KMS-11 (cell line): ENCODE data around the gene TENT4B.

Experiments used
- H2AFZ ChIP-seq: fragments of 200-600 bp; sonication (generic); 2 replicates; pipeline ENCODE4 v1.6.1; 2016; ENCODE audit warnings: antibody characterized with exemption, mixed run types, low read depth
- H3K27ac ChIP-seq: fragments of 200-600 bp; sonication (generic); 2 replicates; pipeline ENCODE4 v1.6.1; 2016; ENCODE audit warnings: mild to moderate bottlenecking, mixed run types
- H3K27me3 ChIP-seq: fragments of 200-600 bp; sonication (generic); 2 replicates; pipeline ENCODE4 v1.6.1; 2017; ENCODE audit warnings: mild to moderate bottlenecking, low read depth, mixed run types, moderate library complexity; ENCODE audit not compliant: insufficient read depth
- H3K36me3 ChIP-seq: fragments of 200-600 bp; sonication (generic); 2 replicates; pipeline ENCODE4 v1.6.1; 2017; ENCODE audit warnings: mild to moderate bottlenecking, mixed run types; ENCODE audit not compliant: insufficient read depth
- H3K4me1 ChIP-seq: fragments of 200-600 bp; sonication (generic); 2 replicates; pipeline ENCODE4 v1.6.1; 2016; ENCODE audit warnings: mild to moderate bottlenecking, low read depth, mixed run types; ENCODE audit not compliant: poor library complexity, severe bottlenecking
- H3K4me2 ChIP-seq: fragments of 200-600 bp; sonication (generic); 2 replicates; pipeline ENCODE4 v1.7.0; 2016; ENCODE audit warnings: mild to moderate bottlenecking, mixed run types
- H3K4me3 ChIP-seq: fragments of 200-600 bp; sonication (generic); IDR thresholded peaks from 2 replicates; pipeline ENCODE4 v1.6.1; 2017; ENCODE audit warnings: low read depth, low read length, mixed read lengths; ENCODE audit not compliant: insufficient read depth
- H3K79me2 ChIP-seq: fragments of 200-600 bp; sonication (generic); 2 replicates; pipeline ENCODE4 v1.6.1; 2016; ENCODE audit warnings: low read depth, mixed run types; ENCODE audit not compliant: insufficient read depth
- H3K9ac ChIP-seq: fragments of 200-600 bp; sonication (generic); 2 replicates; pipeline ENCODE4 v1.6.1; 2016; ENCODE audit warnings: mild to moderate bottlenecking, mixed run types
- H4K20me1 ChIP-seq: fragments of 200-600 bp; sonication (generic); 2 replicates; pipeline ENCODE4 v1.6.1; 2016; ENCODE audit warnings: mild to moderate bottlenecking, mixed run types; ENCODE audit not compliant: insufficient read depth
- TF ChIP-seq, protein P1 (sequence below): fragments of 200-600 bp; sonication (generic); conservative IDR thresholded peaks from 2 replicates; pipeline ENCODE4 v1.6.1; 2017; ENCODE audit warnings: low read depth, mild to moderate bottlenecking, antibody characterized with exemption, low read length, moderate library complexity, mixed read lengths

The TENT4B gene

DNA sequence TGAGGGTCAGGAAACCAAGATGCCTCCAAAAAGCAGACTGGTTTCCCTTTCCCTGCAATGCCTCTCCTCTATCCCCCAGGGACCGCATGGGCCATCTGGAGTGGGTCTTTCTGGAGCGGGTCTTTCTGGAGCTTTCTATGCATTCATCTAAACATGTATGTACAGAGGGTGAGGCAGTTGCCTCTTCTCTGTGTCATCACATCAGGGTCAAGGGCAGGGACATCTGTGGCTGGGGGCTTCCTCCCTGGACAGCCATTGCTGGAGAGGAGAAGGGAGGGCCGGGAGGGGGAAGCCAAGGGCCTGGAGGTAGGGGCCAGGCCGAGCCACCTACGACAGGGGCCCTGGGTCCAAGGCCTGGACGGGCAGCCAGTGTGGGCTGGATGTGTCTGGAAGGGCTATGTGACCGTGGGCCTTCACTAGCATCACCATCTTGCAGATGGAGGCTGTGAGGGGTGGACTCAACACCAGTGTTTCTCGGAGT lies 114.1 kb downstream of the TENT4B start:
- H4K20me1 ChIP-seq = no peaks in the 10 kb centered on the region
- no peaks in the 10 kb centered on the region; the same call in 1 of the 2 replicates for H3K79me2 ChIP-seq
- no peaks in the 10 kb centered on the region for H3K36me3 ChIP-seq
- H3K4me1 ChIP-seq = peaks cover 40% of the 10 kb centered on the region
- peak overlapping the region; percentile 72 for H3K9ac ChIP-seq
- no peak overlapping the region for H3K4me3 ChIP-seq
- H2AFZ ChIP-seq = peak overlapping the region; percentile 54; the same call in 1 of the 2 replicates
- no peaks in the 10 kb centered on the region for H3K27me3 ChIP-seq
- peak overlapping the region; percentile 45; the same call in 1 of the 2 replicates for H3K27ac ChIP-seq
- TF ChIP-seq, protein P1, sequence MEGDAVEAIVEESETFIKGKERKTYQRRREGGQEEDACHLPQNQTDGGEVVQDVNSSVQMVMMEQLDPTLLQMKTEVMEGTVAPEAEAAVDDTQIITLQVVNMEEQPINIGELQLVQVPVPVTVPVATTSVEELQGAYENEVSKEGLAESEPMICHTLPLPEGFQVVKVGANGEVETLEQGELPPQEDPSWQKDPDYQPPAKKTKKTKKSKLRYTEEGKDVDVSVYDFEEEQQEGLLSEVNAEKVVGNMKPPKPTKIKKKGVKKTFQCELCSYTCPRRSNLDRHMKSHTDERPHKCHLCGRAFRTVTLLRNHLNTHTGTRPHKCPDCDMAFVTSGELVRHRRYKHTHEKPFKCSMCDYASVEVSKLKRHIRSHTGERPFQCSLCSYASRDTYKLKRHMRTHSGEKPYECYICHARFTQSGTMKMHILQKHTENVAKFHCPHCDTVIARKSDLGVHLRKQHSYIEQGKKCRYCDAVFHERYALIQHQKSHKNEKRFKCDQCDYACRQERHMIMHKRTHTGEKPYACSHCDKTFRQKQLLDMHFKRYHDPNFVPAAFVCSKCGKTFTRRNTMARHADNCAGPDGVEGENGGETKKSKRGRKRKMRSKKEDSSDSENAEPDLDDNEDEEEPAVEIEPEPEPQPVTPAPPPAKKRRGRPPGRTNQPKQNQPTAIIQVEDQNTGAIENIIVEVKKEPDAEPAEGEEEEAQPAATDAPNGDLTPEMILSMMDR = no peak
- H3K4me2 ChIP-seq = peak overlapping the region; percentile 62

DNA sequence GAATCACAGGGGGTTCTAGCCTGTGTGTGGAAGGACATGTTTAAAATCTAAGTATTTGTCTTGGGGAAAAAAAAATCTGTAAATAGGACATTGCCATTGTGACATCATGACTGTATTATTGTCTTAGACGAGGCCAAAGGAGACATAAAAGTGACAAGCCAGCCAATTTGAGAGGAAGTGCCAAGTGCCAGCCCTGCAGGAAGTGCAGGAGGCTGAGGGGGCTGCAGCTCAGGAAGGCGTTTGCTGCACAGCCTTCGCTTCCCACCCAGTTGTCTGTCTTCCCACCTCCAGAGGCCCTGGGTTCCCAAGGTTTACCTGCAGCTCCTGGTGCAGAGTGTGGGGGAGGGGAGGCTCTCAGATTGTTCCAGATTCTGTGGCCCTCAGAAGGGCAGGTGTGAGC lies 114.5 kb downstream of the TENT4B start:
- peaks cover 40% of the 10 kb centered on the region for H3K4me1 ChIP-seq
- no peaks in the 10 kb centered on the region for H3K36me3 ChIP-seq
- no peak overlapping the region for H3K9ac ChIP-seq
- H3K79me2 ChIP-seq = no peaks in the 10 kb centered on the region; the same call in 1 of the 2 replicates
- H3K27ac ChIP-seq = no peak overlapping the region
- H2AFZ ChIP-seq = no peak overlapping the region
- H3K27me3 ChIP-seq = no peaks in the 10 kb centered on the region
- H4K20me1 ChIP-seq = no peaks in the 10 kb centered on the region
- H3K4me2 ChIP-seq = peak overlapping the region; percentile 62
- TF ChIP-seq, protein P1 = no peak
- no peak overlapping the region for H3K4me3 ChIP-seq

DNA sequence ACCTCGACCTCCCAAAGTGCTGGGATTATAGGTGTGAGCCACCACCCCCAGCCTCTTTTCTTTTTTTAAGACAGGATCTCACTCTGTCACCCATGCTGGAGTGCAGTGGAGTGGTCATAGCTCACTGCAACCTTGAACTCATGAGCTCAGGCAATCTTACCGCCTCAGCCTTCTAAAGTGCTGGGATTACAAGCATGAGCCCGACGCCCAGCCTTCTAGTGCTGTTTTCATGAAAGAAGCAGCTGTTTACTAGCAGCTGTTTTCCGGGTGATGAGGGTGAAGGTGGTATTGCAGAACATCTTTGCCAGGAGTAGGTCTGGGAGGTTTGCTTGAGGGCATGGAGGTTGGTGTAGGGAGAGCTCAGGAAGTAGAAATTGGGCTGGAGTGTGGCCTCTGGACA lies 115.2 kb downstream of the TENT4B start:
- Histone ChIP-seq H4K20me1 (no peaks in the 10 kb centered on the region), H2AFZ (no peak overlapping the region), H3K79me2 (no peaks in the 10 kb centered on the region; the same call in 1 of the 2 replicates), H3K9ac (no peak overlapping the region), H3K27me3 (no peaks in the 10 kb centered on the region), H3K4me1 (peaks cover 41% of the 10 kb centered on the region), H3K4me2 (no peak overlapping the region), H3K4me3 (no peak overlapping the region), H3K36me3 (no peaks in the 10 kb centered on the region), H3K27ac (no peak overlapping the region)
- TF ChIP-seq, protein P1 = no peak

DNA sequence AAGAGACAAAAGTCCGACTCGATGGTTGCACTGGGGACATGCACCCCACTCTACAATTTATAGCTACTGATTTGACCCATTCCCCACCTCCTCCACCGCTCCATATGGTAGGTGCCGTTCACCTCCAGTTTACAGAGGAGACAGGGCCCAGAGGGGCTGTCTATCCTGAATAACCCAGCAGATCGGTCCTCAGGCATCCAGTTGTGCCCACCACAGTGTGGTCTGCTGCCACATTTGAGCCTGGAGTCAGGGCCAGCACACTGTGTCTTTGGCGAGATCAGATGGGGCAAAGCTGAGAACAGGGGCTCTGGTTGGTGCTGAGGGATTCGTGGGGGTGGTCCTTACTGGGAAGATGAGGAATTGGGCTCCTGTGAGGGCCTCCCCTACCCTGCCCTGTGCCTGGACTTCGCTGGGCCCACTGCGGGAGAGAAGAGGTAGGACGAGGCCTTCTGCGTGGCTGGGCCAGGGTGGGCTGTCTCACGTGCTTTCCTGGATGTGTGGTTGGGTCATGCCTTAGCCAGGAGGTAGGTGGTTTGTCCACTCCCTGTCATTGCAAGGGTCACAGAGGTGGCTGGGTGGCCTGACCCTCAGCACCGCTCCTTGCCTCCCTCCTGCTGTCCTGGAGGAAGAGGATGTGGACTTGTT lies 116.1 kb downstream of the TENT4B start:
- Histone ChIP-seq H3K4me2 (no peak overlapping the region), H3K79me2 (no peaks in the 10 kb centered on the region; the same call in 1 of the 2 replicates), H4K20me1 (no peaks in the 10 kb centered on the region), H3K9ac (no peak overlapping the region), H3K4me1 (peaks cover 40% of the 10 kb centered on the region), H3K27me3 (no peaks in the 10 kb centered on the region), H2AFZ (no peak overlapping the region), H3K36me3 (no peaks in the 10 kb centered on the region), H3K4me3 (no peak overlapping the region), H3K27ac (no peak overlapping the region)
- TF ChIP-seq, protein P1 = no peak
